NCI-H82 (cell line): Measurements from ENCODE around the gene PPP3CB.
A peak's percentile ranks its signal among the peaks of the same experiment; 100 is the strongest.
"Not testable (repeated sequence)": the region's sequence is repeated elsewhere in the genome, so short reads cannot be mapped to it uniquely, and the experiment has no call there.

Source experiments
- DNase-seq: peaks from one replicate; lab custom pipeline; 2025; lab: John Stamatoyannopoulos, UW

PPP3CB gene

DNA sequence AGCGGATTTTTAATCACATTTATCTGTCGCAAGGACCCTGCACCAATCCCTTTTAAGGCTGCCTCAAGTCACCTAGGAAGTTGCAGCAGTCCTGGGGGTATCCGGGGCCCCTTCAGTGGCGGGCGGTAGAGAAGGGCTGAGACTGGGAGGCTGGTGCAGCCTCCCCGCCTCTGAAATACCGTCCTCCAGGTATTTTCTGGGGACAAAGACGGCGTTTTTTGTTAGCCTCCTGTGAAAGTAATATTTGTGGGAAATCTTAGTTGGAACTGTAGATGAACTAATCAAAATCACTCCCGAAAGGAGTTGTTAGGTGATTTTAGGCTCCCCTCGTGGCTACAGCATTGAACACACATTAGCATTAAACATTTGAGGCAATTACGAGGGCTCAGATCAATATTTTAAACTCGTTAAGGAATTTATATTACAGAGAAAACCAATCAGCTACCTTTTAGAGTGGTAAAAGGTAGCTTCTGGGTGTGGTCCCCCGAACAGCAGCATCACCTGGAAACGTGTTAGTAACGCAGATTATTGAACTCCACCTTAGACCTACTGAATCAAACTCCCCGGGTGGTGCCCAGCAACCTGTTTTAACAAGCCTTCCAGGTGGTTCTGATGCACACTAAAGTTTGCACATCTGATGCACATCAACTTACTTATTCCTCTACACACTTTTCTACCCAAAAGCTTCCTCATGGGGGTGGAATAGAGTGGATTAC lies 81.4 kb downstream of the PPP3CB start:
- no peak for DNase-seq

DNA sequence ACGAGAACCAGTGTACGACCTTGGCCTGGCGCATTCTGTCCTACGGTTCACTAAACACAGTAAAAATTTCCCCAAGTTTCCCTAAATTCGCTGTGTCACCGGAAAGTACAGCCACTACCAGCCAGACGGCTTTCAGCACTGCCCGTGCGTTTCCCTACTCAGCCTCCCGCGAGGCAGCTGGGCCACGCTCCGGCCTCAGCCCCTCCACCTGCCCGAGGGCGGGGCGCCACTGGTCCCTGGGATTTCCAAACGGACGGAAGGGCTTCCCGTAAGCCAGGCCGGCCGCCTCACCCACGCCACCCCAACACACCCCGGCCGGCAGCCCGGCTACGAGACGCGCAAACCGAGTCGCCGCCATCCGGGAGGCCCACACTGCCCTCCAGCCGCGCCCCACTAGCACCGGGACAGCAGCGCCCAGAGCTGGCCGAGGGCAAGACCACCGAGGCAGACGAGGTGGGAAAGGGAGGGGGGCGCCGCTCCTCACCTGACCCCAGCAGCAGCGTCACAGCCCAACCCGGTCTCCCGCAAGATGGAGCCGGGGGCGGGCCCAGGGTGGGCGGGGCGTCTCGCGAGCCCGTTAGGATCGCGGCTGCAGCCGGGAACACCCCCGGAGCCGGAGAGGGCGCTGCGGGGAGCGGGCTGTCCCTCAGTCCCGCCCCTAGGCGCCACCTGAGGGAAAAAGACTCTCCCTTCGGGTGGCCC lies 82.1 kb downstream of the PPP3CB start, which contains the start of gene ANXA7:
Gene ANXA7, minus strand, starts transcription at position 531 of the 702 bp plus-strand sequence. CDS start 13,202 bp downstream, outside the sequence.
- DNase-seq = peak; percentile 96

DNA sequence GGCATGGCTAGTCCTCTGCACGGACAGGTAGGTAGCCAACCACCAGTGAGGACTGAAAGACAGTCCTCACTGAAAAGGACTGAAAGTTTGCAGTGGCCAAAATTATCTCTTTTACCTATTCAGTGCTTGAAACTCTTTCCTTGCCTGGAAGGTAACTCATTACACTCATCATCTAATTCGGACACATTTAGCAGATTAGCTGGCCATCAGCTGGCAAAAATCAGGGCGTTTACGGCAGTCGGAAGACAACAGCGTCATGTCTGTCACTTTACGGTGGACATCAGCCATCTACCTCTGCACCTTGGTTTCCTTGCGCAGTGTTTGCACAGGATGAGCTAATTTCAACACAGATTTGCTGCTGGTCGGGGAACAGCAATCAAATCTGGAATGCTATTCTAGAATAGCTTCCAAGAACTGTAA lies 82.7 kb downstream of the PPP3CB start:
- peak; percentile 58 for DNase-seq

DNA sequence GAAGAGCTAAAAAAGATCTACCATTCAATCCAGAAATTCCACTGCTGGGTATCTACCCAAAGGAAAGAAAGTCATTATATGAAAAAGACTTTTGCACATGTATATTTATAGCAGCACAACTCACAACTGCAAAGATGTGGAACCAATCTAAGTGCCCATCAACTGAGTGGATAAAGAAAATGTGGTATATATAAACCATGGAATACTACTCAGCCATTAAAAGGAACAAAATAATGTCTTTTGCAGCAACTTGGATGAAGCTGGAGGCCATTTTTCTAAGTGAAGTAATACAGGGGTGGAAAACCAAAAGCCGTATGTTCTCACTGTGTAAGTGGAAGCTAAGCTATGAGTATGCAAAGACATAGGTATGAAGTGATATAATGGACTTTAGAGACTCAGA lies 84.9 kb downstream of the PPP3CB start:
- no peak for DNase-seq

DNA sequence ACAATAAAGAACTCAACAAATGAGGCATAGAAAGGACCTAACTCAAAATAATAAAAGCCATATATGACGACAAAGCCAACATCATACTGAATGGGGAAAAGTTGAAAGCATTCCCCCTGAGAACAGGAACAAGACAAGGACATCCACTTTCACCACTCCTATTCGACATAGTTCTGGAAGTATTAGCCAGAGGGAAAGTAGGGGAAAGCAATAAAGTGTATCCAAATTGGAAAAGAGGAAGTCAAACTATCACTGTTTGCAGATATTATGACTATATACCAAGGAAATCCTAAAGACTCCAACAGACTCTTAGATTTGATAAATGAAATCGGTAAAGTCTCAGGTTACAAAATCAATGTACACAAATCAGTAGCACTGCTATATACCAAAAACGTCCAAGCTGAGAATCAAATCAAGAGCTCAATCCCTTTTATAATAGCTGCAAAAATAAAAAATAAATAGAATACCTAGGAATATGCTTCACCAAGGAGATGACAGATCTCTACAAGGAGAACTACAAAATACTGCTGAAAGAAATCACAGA lies 86.8 kb downstream of the PPP3CB start:
- DNase-seq = no peak

DNA sequence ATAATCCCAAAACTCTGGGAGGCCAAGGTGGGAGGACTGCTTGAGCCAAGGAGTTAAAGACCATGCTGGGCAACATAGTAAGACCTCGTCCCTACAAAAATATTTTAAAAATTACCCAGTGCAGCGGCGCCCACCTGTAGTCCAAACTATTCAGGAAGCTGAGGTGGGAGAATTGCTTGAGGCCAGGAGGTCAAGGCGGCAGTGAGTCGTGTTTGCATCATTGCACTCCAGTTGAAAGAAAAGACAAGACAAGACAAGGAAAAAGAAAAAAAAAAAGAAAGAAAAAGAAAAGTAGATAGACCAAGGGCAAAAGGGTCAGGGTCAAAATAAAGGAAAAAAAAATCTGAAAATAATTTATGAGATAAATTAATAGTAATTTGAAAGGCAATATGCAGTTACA lies 87.8 kb downstream of the PPP3CB start:
- DNase-seq = no peak

DNA sequence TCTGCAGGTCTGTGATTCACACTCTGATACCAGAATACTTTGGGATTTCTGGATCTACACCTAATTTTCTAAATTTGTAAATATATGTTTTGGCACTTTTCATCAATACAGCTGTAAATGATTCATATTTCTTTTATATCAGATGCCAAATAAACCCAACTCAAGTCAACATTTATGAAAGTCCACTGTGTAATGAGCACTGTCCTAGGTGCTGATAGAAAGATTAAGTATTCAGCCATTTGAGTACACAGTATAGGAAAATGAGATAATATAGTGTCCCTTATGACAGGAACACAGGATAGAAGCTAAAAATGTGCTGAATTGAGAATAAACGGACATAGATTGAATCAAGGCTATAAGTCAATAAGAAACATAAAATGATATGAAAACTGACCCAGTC lies 88.3 kb downstream of the PPP3CB start:
- no peak for DNase-seq

DNA sequence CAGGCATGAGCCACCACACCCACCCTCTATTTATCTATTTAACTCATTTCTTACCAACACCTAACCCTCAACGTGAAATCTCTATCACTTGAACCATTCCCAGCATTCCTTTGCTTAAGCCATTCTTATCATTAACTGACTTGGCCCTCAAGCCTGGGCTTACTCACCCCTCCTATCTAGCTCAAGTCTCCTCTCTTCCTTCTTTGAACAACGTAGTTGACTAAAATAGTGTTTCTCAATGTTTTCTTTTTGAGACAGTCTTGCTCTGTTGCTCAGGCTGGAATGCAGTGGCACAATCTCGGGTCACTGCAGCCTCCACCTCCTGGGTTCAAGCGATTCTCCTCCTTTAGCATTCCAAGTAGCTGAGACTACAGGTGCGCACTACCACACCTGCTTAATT lies 89.0 kb downstream of the PPP3CB start:
- DNase-seq = no peak

DNA sequence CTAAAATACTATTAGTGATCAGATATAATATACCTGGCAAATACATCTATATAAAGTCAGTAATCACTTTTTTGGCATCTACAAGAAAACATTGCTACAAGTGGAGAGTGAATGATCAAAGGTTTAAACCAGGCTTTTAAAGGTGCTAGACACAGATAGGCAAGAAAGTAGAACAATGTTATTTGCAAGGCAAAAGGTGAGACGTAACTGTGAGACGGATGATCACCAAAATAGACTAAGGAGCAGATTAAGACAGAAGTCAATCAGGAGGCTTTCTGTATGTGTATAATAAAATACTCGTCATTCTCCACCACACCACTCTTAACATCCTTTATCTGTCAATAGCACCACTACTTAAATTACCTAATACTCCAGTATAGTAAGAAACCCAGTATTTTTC lies 90.3 kb downstream of the PPP3CB start:
- DNase-seq = no peak

DNA sequence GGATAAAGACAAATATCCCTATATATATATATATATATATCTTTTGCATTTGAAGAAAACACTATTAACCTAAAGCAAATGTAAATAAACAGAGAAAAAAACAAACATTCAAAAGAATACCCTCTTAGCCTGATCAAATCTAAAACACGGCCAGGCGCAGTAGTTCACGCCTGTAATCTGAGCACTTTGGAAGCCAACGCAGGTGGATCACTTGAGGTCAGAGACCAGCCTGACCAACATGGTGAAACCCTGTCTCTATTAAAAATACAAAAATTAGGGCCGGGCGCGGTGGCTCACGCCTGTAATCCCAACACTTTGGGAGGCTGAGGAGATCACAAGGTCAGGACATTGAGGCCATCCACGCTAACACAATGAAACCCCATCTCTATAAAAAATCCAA lies 91.1 kb downstream of the PPP3CB start:
- DNase-seq = no peak

DNA sequence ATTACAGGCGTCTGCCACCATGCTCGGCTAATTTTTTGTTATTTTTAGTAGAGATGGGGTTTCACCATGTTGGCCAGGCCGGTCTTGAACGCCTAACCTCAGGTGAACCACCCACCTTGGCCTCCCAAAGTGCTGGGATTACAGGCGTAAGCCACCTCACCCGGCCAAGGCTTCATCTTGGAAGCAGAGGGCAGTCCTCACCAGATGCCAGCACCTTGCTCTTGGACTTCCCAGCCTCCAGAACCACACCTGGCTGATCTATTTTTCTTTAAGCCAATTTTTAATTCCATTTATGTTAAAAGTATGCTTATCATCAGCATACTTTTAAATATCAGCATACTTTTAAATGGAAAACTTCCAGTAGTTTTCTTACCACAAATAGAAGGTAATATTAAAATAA lies 94.2 kb downstream of the PPP3CB start:
- no peak for DNase-seq

DNA sequence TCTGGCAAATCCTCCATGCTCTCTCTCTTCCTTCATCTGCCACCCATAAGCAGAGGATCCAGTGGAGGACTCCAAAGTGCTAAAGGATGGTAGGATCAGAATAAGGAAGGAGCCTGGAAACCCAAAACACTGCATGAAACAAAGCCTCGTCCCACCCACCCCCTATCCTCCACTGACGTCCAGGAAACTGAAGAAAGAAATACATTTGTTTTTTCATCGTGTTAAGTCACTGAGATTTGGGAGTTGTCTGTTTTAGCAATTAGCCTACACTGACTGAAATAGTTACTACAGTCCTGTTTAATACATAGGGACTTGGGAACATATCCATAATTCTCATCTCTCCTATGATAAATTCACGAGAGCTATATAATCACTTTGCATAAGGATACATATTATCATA lies 96.8 kb downstream of the PPP3CB start:
- no peak for DNase-seq

DNA sequence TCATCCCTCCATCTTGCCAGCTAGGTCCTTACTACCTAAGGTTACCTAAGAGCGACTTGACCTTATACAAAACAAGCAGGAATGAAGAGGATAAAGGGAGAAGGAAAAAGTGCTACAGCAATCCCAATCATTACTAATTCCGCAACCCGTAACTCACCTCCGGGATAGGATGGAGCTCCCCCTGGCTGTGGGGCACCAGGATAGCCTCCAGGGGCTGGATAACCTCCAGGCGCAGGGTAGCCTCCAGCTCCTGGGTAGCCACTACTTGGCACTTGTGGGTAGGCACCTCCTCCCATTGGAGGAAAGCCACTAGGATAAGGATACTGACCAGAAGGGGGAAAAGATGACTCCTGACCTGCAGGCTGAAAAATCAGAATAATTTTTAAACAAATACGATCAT lies 97.8 kb downstream of the PPP3CB start:
- DNase-seq = peak; percentile 25

DNA sequence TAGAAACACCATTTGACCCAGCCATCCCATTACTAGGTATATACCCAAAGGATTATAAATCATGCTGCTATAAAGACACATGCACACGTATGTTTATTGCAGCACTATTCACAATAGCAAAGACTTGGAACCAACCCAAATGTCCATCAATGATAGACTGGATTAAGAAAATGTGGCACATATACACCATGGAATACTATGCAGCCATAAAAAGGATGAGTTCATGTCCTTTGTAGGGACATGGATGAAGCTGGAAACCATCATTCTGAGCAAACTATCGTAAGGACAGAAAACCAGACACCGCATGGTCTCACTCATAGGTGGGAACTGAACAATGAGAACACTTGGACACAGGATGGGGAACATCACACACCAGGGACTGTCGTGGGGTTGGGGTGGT lies 101.5 kb downstream of the PPP3CB start:
- not testable (repeated sequence) for DNase-seq

DNA sequence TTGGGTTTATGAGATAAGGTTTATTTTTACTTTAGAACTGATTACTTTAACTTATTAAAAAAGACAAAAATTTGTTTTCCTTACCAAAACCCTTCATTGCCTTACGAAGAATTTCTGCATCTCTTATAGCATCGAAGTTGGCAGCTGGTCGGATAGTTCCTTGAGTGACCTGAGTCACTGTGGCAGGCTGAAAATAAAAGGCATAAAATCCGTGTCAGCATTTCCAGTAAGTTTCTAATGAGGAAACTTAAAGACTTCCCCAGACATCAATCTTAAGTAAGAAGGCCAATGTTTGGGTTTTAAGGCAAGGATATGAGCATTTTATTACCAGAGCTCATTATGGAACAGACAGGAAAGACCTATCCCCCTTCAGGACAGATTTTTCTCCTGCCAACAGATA lies 107.6 kb downstream of the PPP3CB start:
- DNase-seq = no peak

DNA sequence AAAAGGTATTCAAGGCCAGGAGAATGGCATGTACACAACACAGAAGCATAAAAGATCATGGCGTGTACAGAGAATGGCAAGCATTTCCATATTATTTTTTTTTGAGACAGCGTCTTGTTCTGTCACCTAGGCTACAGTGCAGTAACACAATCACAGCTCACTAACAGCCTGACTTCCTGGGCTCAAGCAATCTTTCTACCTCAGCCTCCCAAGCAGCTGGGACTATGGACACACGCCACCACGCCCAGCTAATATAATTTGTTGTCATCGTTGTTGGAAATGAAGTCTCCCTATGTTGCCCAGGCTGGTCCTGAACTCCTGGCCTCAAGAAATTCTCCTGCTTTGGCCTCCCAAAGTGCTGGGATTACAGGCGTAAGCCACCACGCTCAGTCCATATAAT lies 109.2 kb downstream of the PPP3CB start:
- no peak for DNase-seq
